ENCODE data around the gene CPVL. TPM values are rescaled to one million over a fixed set of nuclear protein-coding genes. Genes with fewer than 3 reads are reported as not detected.

Gene CPVL
- total RNA-seq, 1 donor from 2014 or later = 37.5 TPM

GRCh38 chr7:29077854-29078253 is 68.5 kb downstream of the CPVL start:
- DNase-seq (no peak), ATAC-seq (ENCODE audit: poor library complexity) (no peak)
- intact Hi-C loops (cut with DNase I) = no loop called here

DNA sequence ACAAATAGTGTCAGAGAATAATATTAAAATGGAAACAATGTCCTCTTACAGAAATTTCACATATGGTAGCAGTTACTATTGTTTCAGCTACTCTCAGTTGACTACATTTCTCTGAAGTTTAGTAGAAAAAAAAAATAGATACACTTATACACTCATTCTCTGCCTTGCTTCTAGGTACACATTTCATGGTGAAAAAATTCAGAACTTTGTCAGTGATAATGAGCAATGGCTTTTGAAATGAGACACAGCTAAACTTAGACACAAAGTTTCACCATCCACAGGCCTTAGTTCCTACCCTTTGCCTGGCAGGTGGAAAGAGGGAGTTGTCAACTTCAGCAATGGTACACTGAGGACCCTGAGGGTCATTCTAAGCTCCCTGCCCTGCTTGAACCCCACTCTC is 69.2 kb downstream of the CPVL start:
- DNase-seq (no peak), ATAC-seq (ENCODE audit: poor library complexity) (no peak)
- intact Hi-C loops (cut with DNase I) = no loop called here

DNA sequence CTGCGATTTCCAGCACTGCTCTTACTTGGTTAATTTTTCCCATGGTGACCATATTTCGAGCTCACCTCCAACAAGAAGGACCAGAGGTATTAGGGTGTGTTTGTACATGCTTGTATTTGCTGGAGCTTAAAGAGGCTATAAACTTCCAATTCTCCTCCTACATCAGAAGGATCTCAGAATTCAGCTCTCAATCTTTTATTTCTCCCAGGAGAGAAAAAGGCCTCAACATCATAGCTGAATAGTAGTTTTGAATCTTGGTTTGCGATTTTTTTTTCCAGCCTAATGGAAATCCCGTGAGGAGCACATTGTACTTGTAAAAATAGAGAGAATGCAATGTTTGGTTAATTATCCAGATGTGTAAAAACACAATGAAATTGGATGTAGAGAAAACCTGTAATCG is 69.7 kb downstream of the CPVL start:
- no peak for ATAC-seq (ENCODE audit: poor library complexity)
- DNase-seq = no peak
- intact Hi-C loops (cut with DNase I) = no loop called here

DNA sequence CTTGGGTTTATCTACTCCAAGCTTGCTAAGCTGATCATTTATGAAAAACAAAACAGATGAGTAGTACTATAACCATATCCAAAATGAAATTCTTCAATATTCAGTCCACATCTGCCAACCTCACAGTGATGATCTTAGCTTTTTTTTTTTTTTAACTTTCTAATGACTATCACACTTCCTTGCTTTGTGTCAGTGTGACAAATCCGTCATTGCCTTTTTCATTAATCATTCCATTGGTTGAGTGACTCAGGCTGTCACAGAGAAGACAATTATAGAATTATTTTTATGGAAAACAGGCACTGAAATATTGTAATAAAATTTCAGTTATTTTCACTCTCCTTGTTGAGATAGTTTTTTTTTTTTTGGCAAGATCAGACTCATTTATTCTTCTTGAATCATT is 70.7 kb downstream of the CPVL start:
- DNase-seq = no peak
- intact Hi-C loops (cut with DNase I) = no loop called here
- ATAC-seq (ENCODE audit: poor library complexity) = no peak

- DNase-seq (no peak), ATAC-seq (ENCODE audit: poor library complexity) (no peak)
- intact Hi-C loops (cut with DNase I) = no loop called here
Observed at GRCh38 chr7:29071203-29071874, 75.0 kb downstream of the CPVL start.

GRCh38 chr7:29066641-29067040 is 79.7 kb downstream of the CPVL start:
- DNase-seq (no peak), ATAC-seq (ENCODE audit: poor library complexity) (no peak)
- intact Hi-C loops (cut with DNase I) = no loop called here

DNA sequence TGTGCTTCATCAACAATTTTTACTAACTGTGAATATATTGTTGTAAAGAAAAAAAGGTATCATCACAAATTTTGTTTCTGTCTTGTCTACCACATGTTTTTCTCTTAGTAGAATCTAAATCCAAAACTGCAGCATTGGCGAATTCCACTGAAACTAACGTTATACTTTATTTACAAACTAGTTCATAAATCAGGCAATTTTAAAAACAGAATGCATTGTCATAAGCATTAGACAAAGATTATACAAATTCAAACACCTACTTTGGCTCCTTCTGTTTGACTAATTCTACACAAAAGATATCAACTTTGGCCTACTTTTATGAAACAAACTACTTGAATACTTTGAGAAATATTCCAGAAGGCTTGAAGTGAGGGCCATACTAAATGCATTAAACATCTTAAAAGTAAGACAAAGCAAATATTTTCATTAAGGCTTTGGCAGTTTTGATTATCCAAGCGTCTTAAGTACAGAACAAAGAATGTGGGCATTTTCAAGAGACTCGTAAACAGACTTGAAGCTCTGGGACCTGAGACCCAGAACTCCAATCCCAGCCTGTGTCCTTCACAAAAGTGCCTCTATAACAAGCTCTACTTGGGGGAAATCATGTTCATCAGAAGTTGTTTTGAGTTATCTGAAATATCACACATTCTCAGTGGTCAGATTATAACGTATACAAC is 81.0 kb downstream of the CPVL start:
- no peak for ATAC-seq (ENCODE audit: poor library complexity)
- DNase-seq = no peak
- intact Hi-C loops (cut with DNase I) = no loop called here

GRCh38 chr7:29063872-29064271 is 82.5 kb downstream of the CPVL start:
- ATAC-seq (ENCODE audit: poor library complexity) (no peak), DNase-seq (no peak)
- intact Hi-C loops (cut with DNase I) = no loop called here

DNA sequence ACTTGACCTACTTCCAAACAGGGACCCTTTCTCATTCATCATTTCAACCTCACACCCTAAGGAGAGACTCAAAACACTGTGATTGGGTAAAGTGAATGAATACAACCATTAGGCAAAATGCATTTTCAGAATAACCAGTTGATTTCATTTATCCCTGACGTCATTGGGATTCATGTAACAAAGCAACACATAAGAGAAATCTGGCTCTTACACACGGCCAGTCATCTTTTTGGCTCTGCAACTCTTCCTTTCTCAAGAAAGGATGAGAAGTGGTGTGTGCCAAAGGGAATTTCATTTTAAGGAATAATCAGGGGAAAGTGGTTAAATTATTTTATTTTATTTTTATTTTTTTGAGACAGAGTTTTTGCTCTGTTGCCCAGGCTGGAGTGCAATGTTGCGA is 83.1 kb downstream of the CPVL start:
- DNase-seq = no peak
- intact Hi-C loops (cut with DNase I) = no loop called here
- no peak for ATAC-seq (ENCODE audit: poor library complexity)

GRCh38 chr7:29053105-29053872 is 93.0 kb downstream of the CPVL start:
- ATAC-seq (ENCODE audit: poor library complexity) (no peak), DNase-seq (no peak)
- intact Hi-C loops (cut with DNase I) = no loop called here

DNA sequence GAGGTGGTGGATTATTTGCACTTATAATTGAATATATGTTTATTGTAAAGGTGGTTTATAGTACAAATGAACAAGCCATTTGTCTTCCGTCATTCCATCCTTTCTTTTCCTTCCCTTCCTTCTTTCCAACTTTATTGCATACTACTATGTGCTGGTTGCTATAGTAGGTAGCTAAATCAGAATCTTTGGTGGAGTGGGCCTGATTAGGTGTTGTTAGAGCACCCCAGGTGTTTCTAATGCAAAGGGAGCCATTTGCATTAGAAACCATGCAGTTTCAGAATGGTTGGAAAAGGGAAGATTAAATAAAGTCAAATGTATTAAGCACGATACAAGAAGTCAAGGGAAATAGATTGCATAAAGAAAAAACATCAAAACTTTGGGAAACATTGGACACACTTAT is 99.4 kb downstream of the CPVL start:
- ATAC-seq (ENCODE audit: poor library complexity) = no peak
- no peak for DNase-seq
- intact Hi-C loops (cut with DNase I) = no loop called here

DNA sequence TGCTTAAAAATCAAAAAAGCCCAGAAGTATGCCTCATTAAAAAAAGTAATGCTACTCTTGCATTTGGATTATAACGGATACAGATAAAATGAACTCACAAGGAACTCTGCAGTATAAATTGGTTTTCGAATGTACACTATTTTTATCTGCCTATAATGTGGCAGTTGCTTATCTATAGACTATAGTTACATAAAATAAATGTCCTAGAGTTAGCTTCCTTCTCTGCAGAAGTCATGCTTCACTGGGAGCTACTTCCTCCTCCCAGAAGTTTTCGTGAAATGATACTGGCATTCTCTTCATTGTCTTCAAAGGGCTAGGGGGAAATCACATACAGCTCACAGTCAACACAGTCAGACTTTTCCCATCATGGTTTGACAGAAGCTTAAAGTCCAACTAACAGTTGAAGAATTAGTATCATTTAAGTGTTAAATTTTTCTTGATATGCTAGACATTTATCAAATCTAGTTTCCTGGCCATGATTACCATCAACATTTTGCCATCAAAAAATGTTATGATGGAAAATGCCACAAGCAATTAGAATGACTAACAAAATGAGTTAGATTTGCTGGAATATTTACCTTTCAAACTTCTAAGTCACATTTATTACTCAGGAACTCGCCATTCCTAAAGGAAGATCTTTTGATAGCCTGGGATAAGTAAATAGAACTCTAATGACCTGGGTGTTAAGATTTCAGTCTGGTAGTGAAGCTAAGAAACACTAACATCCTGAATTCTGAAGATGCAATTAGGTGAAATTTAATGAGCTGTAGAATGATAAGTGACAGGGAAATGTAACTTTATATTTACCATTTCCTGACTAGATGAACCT is 100.9 kb downstream of the CPVL start:
- DNase-seq = no peak
- intact Hi-C loops (cut with DNase I) = no loop called here
- ATAC-seq (ENCODE audit: poor library complexity) = no peak

- no peak for DNase-seq
- intact Hi-C loops (cut with DNase I) = no loop called here
- ATAC-seq (ENCODE audit: poor library complexity) = no peak
Observed at GRCh38 chr7:29044554-29044953, 101.8 kb downstream of the CPVL start.

- ATAC-seq (ENCODE audit: poor library complexity) (no peak), DNase-seq (no peak)
- intact Hi-C loops (cut with DNase I) = no loop called here
Observed at GRCh38 chr7:29043576-29043975, 102.8 kb downstream of the CPVL start.

GRCh38 chr7:29042824-29043231 is 103.5 kb downstream of the CPVL start:
- intact Hi-C loops (cut with DNase I) = no loop called here
- ATAC-seq (ENCODE audit: poor library complexity) = no peak

DNA sequence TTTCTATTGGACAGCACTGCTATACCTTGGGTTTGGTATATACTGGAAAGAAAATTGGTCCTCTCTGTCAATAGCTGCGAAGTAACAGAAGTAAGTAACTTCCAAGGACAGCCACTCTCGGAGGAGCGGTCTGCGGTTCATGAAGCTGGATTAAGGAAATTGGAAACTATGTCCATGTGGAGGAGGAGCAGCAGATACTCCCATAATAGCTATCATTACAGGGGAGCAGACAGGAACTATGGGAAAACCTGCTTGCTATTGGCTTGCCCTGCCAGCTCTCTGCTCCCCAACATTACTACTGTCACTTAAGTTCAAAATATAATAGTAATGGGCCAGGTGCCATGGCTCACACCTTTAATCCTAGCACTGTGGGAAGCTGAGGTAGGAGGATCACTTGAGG is 104.3 kb downstream of the CPVL start:
- ATAC-seq (ENCODE audit: poor library complexity) (no peak), DNase-seq (no peak)
- intact Hi-C loops (cut with DNase I) = no loop called here

More at GRCh38 chr7:29042824-29043231, 103.5 kb downstream of the CPVL start:
- DNase-seq = no peak

DNA sequence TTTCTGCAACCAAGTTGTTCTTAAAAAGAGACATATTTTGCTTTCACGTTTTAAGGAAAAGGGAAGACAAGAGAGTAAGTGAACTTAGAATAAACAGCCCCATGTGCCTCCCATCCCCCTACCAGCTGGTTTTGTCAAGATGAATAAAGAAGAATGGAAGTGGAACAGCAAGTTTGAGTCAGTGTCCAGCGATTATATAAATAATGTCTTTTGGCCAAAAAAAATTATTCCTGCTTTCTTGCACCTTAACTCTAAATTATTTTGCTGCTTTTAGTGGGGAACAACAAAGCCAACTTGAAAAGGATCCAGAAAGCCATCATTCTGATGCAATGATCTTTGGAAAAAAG is 105.8 kb downstream of the CPVL start:
- ATAC-seq (ENCODE audit: poor library complexity) (peak; percentile 20), DNase-seq (no peak)
- intact Hi-C loops (cut with DNase I) = no loop called here

- intact Hi-C loops (cut with DNase I) = no loop called here
- DNase-seq (no peak), ATAC-seq (ENCODE audit: poor library complexity) (peak; percentile 60)
Observed at GRCh38 chr7:29039821-29040578, 106.3 kb downstream of the CPVL start.

GRCh38 chr7:29038463-29038862 is 107.9 kb downstream of the CPVL start:
- DNase-seq (no peak), ATAC-seq (ENCODE audit: poor library complexity) (no peak)
- intact Hi-C loops (cut with DNase I) = no loop called here

Measured in Right ventricle myocardium superior (tissue), 1 donor.